ENCODE results near the gene ROR1.

DNA sequence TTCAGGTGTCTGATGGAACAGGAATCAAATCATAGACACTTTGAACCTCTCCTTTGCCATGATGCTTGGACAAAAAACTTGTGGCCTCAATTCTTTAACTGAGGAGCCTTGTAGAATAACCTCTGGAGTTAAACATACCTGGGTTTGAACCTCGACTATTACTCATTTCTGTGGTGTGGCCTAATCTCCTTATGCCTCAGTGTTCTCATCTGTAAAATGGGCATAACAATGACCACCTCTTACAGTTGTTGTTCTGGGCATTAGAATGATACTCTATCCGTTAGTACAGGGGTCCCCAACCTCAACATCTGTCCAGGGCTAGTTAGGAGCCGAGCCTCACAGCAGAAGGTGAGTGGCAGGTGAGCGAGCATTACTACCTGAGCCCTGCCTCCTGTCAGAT lies 137.2 kb downstream of the ROR1 start:
- TF ChIP-seq BACH2 (CRISPR knock-in tag; IDR thresholded peaks at IDR 0.05; ENCODE audit: borderline replicate concordance) (no peak), CSDC2 (CRISPR knock-in tag; IDR thresholded peaks at IDR 0.05) (no peak), ISL1 (CRISPR knock-in tag; IDR thresholded peaks at IDR 0.05) (no peak), ZNF8 (CRISPR knock-in tag; IDR thresholded peaks at IDR 0.05) (no peak), ZFP30 (CRISPR knock-in tag; IDR thresholded peaks at IDR 0.05) (no peak), OSR1 (CRISPR knock-in tag; IDR thresholded peaks at IDR 0.05) (no peak), RARB (CRISPR knock-in tag; IDR thresholded peaks at IDR 0.05) (no peak)
- TF ChIP-seq, protein P1, sequence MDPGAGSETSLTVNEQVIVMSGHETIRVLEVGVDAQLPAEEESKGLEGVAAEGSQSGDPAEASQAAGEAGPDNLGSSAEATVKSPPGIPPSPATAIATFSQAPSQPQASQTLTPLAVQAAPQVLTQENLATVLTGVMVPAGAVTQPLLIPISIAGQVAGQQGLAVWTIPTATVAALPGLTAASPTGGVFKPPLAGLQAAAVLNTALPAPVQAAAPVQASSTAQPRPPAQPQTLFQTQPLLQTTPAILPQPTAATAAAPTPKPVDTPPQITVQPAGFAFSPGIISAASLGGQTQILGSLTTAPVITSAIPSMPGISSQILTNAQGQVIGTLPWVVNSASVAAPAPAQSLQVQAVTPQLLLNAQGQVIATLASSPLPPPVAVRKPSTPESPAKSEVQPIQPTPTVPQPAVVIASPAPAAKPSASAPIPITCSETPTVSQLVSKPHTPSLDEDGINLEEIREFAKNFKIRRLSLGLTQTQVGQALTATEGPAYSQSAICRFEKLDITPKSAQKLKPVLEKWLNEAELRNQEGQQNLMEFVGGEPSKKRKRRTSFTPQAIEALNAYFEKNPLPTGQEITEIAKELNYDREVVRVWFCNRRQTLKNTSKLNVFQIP (CRISPR knock-in tag; IDR thresholded peaks at IDR 0.05; ENCODE audit: borderline replicate concordance, low read depth), result no peak
- TF ChIP-seq, protein P2, sequence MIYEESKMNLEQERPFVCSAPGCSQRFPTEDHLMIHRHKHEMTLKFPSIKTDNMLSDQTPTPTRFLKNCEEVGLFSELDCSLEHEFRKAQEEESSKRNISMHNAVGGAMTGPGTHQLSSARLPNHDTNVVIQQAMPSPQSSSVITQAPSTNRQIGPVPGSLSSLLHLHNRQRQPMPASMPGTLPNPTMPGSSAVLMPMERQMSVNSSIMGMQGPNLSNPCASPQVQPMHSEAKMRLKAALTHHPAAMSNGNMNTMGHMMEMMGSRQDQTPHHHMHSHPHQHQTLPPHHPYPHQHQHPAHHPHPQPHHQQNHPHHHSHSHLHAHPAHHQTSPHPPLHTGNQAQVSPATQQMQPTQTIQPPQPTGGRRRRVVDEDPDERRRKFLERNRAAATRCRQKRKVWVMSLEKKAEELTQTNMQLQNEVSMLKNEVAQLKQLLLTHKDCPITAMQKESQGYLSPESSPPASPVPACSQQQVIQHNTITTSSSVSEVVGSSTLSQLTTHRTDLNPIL (CRISPR knock-in tag; IDR thresholded peaks at IDR 0.05; ENCODE audit: low read depth), result no peak
- TF ChIP-seq, protein P3, sequence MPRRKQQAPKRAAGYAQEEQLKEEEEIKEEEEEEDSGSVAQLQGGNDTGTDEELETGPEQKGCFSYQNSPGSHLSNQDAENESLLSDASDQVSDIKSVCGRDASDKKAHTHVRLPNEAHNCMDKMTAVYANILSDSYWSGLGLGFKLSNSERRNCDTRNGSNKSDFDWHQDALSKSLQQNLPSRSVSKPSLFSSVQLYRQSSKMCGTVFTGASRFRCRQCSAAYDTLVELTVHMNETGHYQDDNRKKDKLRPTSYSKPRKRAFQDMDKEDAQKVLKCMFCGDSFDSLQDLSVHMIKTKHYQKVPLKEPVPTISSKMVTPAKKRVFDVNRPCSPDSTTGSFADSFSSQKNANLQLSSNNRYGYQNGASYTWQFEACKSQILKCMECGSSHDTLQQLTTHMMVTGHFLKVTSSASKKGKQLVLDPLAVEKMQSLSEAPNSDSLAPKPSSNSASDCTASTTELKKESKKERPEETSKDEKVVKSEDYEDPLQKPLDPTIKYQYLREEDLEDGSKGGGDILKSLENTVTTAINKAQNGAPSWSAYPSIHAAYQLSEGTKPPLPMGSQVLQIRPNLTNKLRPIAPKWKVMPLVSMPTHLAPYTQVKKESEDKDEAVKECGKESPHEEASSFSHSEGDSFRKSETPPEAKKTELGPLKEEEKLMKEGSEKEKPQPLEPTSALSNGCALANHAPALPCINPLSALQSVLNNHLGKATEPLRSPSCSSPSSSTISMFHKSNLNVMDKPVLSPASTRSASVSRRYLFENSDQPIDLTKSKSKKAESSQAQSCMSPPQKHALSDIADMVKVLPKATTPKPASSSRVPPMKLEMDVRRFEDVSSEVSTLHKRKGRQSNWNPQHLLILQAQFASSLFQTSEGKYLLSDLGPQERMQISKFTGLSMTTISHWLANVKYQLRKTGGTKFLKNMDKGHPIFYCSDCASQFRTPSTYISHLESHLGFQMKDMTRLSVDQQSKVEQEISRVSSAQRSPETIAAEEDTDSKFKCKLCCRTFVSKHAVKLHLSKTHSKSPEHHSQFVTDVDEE (CRISPR knock-in tag; IDR thresholded peaks at IDR 0.05), result no peak
- TF ChIP-seq, protein P4, sequence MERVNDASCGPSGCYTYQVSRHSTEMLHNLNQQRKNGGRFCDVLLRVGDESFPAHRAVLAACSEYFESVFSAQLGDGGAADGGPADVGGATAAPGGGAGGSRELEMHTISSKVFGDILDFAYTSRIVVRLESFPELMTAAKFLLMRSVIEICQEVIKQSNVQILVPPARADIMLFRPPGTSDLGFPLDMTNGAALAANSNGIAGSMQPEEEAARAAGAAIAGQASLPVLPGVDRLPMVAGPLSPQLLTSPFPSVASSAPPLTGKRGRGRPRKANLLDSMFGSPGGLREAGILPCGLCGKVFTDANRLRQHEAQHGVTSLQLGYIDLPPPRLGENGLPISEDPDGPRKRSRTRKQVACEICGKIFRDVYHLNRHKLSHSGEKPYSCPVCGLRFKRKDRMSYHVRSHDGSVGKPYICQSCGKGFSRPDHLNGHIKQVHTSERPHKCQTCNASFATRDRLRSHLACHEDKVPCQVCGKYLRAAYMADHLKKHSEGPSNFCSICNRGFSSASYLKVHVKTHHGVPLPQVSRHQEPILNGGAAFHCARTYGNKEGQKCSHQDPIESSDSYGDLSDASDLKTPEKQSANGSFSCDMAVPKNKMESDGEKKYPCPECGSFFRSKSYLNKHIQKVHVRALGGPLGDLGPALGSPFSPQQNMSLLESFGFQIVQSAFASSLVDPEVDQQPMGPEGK (CRISPR knock-in tag; IDR thresholded peaks at IDR 0.05; ENCODE audit: borderline replicate concordance), result no peak
- TF ChIP-seq, protein P5, sequence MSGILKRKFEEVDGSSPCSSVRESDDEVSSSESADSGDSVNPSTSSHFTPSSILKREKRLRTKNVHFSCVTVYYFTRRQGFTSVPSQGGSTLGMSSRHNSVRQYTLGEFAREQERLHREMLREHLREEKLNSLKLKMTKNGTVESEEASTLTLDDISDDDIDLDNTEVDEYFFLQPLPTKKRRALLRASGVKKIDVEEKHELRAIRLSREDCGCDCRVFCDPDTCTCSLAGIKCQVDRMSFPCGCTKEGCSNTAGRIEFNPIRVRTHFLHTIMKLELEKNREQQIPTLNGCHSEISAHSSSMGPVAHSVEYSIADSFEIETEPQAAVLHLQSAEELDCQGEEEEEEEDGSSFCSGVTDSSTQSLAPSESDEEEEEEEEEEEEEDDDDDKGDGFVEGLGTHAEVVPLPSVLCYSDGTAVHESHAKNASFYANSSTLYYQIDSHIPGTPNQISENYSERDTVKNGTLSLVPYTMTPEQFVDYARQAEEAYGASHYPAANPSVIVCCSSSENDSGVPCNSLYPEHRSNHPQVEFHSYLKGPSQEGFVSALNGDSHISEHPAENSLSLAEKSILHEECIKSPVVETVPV (CRISPR knock-in tag; IDR thresholded peaks at IDR 0.05), result no peak

Data from SK-N-SH treated with all-trans-retinoic acid at 6 μM for 48 hours (cell line).